ENCODE measurements around the gene USP12.

- TF ChIP-seq CTCF (conservative IDR thresholded peaks at IDR 0.05; ENCODE audit: low read length): no peak
- no peak for TF ChIP-seq EZH2phosphoT487 (IDR thresholded peaks at IDR 0.05; ENCODE audit: borderline replicate concordance)
Observed at GRCh38 chr13:27120011-27120410, 51.6 kb downstream of the USP12 start.

All from Loucy (cell line).